ENCODE data around the gene DPH2. TPM values are rescaled to one million over a fixed set of nuclear protein-coding genes. Genes with fewer than 3 reads are reported as not detected.

DPH2 gene, protein sequence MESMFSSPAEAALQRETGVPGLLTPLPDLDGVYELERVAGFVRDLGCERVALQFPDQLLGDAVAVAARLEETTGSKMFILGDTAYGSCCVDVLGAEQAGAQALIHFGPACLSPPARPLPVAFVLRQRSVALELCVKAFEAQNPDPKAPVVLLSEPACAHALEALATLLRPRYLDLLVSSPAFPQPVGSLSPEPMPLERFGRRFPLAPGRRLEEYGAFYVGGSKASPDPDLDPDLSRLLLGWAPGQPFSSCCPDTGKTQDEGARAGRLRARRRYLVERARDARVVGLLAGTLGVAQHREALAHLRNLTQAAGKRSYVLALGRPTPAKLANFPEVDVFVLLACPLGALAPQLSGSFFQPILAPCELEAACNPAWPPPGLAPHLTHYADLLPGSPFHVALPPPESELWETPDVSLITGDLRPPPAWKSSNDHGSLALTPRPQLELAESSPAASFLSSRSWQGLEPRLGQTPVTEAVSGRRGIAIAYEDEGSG
- 40.0 and 46.8 TPM in 2 replicates for total RNA-seq (2013; cell fraction: nucleolus; rRNA removed)
- total RNA-seq (2014; rRNA removed), result 67.2 and 75.1 TPM in 2 replicates
- 32.2 and 37.9 TPM in 2 replicates for total RNA-seq (2014; rRNA removed; fragmentation: Illumina TruSeq; extraction: Trizol)
- 58.0 and 60.1 TPM in 2 replicates for total RNA-seq (2021)
- 16.1 TPM for polyA plus RNA-seq (2011; ENCODE audit: low read depth)
- 30.7 and 44.0 TPM in 2 replicates for polyA plus RNA-seq (2011; rRNA removed)
- polyA plus RNA-seq (2011; cell fraction: cytosol; rRNA removed), result 72.9 and 90.9 TPM in 2 replicates
- 240 and 297 TPM in 2 replicates for polyA plus RNA-seq (2011; cell fraction: nucleus; rRNA removed)
- 28.3 and 30.7 TPM in 2 replicates for polyA plus RNA-seq (2012)
- 22.4 and 43.2 TPM in 2 replicates for polyA plus RNA-seq (2014; fragmentation: Illumina TruSeq; extraction: Trizol)
- 10 to 100 TPM; 13.1 to 14.3 TPM for polyA plus RNA-seq (2014; fragmentation: Nextera tagmentation; extraction: Ambion mirVana)
- polyA plus RNA-seq (2014; rRNA removed), result 74.5 and 76.2 TPM in 2 replicates
- polyA plus RNA-seq (2016; fragmentation: Nextera tagmentation; extraction: Ambion mirVana), result 10 to 100 TPM; 76.6 to 82.9 TPM
- 41.1 and 68.5 TPM in 2 replicates for polyA minus RNA-seq (2011; rRNA and poly(A)+ RNA removed)
- 18.2 and 18.3 TPM in 2 replicates for polyA minus RNA-seq (2011; cell fraction: cytosol; rRNA and poly(A)+ RNA removed)
- 79.7 and 117 TPM in 2 replicates for polyA minus RNA-seq (2011; cell fraction: nucleus; rRNA and poly(A)+ RNA removed)
- percentile 75 among the genes with signal in this experiment for Bru-seq, nascent RNA
- BruChase-seq, experiment 1, labeled RNA remaining after a 6-hour chase, result percentile 85 among the genes with signal in this experiment
- percentile 85 among the genes with signal in this experiment for BruChase-seq, experiment 2, labeled RNA remaining after a 2-hour chase
- long read RNA-seq, experiment 1, transcript DPH2-201 (6 exons, 2,472 nt), result major isoform, 53 of 71 reads
- long read RNA-seq, experiment 1, transcript DPH2-209 (6 exons, 2,414 nt), result minor isoform, 6 of 71 reads
- long read RNA-seq, experiment 1, partial matches to known transcripts, result 6 of 71 reads
- long read RNA-seq, experiment 1, other reads (novel, unspliced or antisense), result 6 of 71 reads
- long read RNA-seq, experiment 2, transcript DPH2-201 (6 exons, 2,472 nt), result major isoform, 14 of 33 reads
- long read RNA-seq, experiment 2, partial matches to known transcripts, result 7 of 33 reads
- long read RNA-seq, experiment 2, other reads (novel, unspliced or antisense), result 9 of 33 reads

DNA sequence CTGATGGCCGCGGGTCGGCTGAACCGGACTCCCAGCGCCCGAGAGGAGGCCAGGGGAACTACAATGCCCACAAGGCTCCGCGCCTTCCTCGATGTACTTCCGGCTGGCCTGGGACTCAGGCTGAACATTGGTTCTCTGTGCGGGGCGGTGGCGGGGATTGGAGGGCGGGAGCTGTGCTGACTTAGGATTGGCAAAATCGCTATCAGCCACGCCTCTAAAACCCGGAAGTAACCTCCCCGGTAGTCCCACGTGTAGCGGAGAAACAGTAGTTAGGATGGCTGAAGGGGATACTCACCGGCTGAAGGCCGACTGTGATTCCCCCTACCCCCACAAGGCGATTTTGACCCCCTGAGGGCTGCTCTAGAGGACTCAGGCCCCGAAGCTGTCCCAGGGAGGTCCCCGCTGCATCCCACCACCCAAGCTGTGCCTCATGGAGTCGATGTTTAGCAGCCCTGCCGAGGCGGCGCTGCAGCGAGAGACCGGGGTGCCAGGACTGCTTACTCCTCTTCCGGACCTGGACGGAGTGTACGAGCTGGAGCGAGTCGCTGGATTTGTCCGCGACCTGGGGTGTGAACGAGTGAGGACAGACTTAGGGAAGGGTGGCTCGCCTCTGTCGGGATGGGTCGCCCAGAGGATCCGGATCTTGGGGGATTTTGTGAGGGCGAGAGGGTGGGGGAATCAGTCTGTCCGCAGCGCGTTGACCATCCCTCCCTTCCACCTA is at the start of gene DPH2:
TSS of gene DPH2 (plus strand) at position 265 of the 721 bp plus-strand sequence. CDS start at position 431, 166 bp downstream.
- Histone ChIP-seq H3K4me3 (peak within 1 kb of the TSS; percentile 98), H3K4me2 (ENCODE audit: control insufficient read depth, insufficient read depth) (peak within 1 kb of the TSS; percentile 93), H3K9ac (ENCODE audit: control insufficient read depth, insufficient read depth, low read length) (peak within 1 kb of the TSS; percentile 89), H3K36me3 (ENCODE audit: control insufficient read depth in 2 of 2, insufficient read depth in 2 of 2, low read length in 1 of 2) (peaks cover 8 to 11% of the 10 kb centered on the region in 2 experiments; a peak in 3 of 4 replicates), H2AFZ (ENCODE audit: control insufficient read depth, low read depth, low read length) (peak within 1 kb of the TSS; percentile 46), H3K79me2 (ENCODE audit: control insufficient read depth, insufficient read depth, low read length) (peaks cover 18% of the 10 kb centered on the region), H3K9me3 (replicated peaks; ENCODE audit: control insufficient read depth, insufficient read depth, low read length) (no peaks in the 10 kb centered on the region), H3K27ac (ENCODE audit: control insufficient read depth, insufficient read depth) (peak within 1 kb of the TSS; percentile 60), H3K27me3 (replicated peaks in 1 of 2; ENCODE audit: control insufficient read depth in 2 of 2, insufficient read depth in 2 of 2, low read length in 1 of 2) (no peaks in the 10 kb centered on the region), H4K20me1 (ENCODE audit: control insufficient read depth, insufficient read depth) (no peaks in the 10 kb centered on the region), H3K4me1 (ENCODE audit: control insufficient read depth, insufficient read depth, low read length) (peaks cover 18% of the 10 kb centered on the region)
- ChIA-PET SMC1A (ENCODE audit: uncharacterized antibody, unreplicated experiment) (interaction anchor here (1.0 kb wide), 1 partner anchor 78 kb away, joined by 3 read pairs; no protein-coding TSS in a partner anchor), POLR2A (interaction anchor here (1.0 kb wide), 2 partner anchors 17 to 23 kb away, joined by 3 read pairs; partner anchors contain the start of gene IPO13), CTCF (interaction anchor here (0.6 to 2.0 kb wide), 4 partner anchors 23 to 320 kb away, joined by 3 to 6 read pairs (median 4); partner anchors contain the start of gene KDM4A), RAD21 (ENCODE audit: unreplicated experiment) (interaction anchor here (2.6 kb wide), 1 partner anchor 207 kb away, joined by 6 read pairs; no protein-coding TSS in a partner anchor)
- intact Hi-C loops (cut with micrococcal nuclease; ENCODE audit: unreplicated experiment) (loop anchor here (1.0 kb wide), 1 partner anchor 24 kb away; the partner anchor contains the start of gene IPO13), in situ Hi-C loops (cut with MboI) (no loop called here)
- BruUV-seq (replicated peaks), result TSS peak; percentile 73
- 1% methylated on average over 46 of the region's 47 CpGs for WGBS (ENCODE audit: insufficient coverage, insufficient replicate concordance, low lambda C conversion rate, missing lambda C conversion rate)
- ATAC-seq, result peak; percentile 94
- peak; percentile 91 for DNase-seq (ENCODE audit: low read depth, low spot score)
- peak; percentile 96 for FAIRE-seq
- TF ChIP-seq, protein P1, sequence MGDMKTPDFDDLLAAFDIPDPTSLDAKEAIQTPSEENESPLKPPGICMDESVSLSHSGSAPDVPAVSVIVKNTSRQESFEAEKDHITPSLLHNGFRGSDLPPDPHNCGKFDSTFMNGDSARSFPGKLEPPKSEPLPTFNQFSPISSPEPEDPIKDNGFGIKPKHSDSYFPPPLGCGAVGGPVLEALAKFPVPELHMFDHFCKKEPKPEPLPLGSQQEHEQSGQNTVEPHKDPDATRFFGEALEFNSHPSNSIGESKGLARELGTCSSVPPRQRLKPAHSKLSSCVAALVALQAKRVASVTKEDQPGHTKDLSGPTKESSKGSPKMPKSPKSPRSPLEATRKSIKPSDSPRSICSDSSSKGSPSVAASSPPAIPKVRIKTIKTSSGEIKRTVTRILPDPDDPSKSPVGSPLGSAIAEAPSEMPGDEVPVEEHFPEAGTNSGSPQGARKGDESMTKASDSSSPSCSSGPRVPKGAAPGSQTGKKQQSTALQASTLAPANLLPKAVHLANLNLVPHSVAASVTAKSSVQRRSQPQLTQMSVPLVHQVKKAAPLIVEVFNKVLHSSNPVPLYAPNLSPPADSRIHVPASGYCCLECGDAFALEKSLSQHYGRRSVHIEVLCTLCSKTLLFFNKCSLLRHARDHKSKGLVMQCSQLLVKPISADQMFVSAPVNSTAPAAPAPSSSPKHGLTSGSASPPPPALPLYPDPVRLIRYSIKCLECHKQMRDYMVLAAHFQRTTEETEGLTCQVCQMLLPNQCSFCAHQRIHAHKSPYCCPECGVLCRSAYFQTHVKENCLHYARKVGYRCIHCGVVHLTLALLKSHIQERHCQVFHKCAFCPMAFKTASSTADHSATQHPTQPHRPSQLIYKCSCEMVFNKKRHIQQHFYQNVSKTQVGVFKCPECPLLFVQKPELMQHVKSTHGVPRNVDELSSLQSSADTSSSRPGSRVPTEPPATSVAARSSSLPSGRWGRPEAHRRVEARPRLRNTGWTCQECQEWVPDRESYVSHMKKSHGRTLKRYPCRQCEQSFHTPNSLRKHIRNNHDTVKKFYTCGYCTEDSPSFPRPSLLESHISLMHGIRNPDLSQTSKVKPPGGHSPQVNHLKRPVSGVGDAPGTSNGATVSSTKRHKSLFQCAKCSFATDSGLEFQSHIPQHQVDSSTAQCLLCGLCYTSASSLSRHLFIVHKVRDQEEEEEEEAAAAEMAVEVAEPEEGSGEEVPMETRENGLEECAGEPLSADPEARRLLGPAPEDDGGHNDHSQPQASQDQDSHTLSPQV (IDR thresholded peaks at IDR 0.05), result no peak
- TF ChIP-seq, protein P2, sequence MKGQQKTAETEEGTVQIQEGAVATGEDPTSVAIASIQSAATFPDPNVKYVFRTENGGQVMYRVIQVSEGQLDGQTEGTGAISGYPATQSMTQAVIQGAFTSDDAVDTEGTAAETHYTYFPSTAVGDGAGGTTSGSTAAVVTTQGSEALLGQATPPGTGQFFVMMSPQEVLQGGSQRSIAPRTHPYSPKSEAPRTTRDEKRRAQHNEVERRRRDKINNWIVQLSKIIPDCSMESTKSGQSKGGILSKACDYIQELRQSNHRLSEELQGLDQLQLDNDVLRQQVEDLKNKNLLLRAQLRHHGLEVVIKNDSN (IDR thresholded peaks at IDR 0.05; ENCODE audit: borderline replicate concordance, extremely low read length, insufficient read depth, low read depth, low read length), result peak; percentile 61
- TF ChIP-seq TBL1XR1 (IDR thresholded peaks at IDR 0.05; ENCODE audit: low read depth, low read length), result no peak
- TF ChIP-seq CBX3 (IDR thresholded peaks at IDR 0.05; ENCODE audit: borderline replicate concordance, low read depth), result no peak
- TF ChIP-seq NRF1 (conservative IDR thresholded peaks at IDR 0.05; ENCODE audit: low read depth, low read length), result no peak
- TF ChIP-seq CBX5 (IDR thresholded peaks at IDR 0.05; ENCODE audit: low read depth), result no peak
- TF ChIP-seq, protein P3, sequence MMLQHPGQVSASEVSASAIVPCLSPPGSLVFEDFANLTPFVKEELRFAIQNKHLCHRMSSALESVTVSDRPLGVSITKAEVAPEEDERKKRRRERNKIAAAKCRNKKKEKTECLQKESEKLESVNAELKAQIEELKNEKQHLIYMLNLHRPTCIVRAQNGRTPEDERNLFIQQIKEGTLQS (IDR thresholded peaks at IDR 0.05; ENCODE audit: borderline replicate concordance, extremely low read depth, low read depth, low read length), result no peak
- TF ChIP-seq, protein P4, sequence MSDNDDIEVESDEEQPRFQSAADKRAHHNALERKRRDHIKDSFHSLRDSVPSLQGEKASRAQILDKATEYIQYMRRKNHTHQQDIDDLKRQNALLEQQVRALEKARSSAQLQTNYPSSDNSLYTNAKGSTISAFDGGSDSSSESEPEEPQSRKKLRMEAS (IDR thresholded peaks at IDR 0.05; ENCODE audit: low read depth, low read length), result peak; percentile 93; the same call in 1 of the 2 replicates

Measured in GM12878 (cell line).